Measurements from ENCODE around the gene PLXNA2. TPM values are rescaled to one million over a fixed set of nuclear protein-coding genes. Genes with fewer than 3 reads are reported as not detected.

Gene PLXNA2
- total RNA-seq, 1 donor from 2014 or later: 9.0 TPM

- no peak for DNase-seq (ENCODE audit: low read depth)
- Histone ChIP-seq H3K27me3 (ENCODE audit: control insufficient read depth, insufficient read depth, low read length) (no peaks in the 10 kb centered on the region), H3K4me3 (ENCODE audit: low read depth, low read length) (no peak overlapping the region), H3K36me3 (ENCODE audit: control insufficient read depth, insufficient read depth, low read length) (peaks cover 6% of the 10 kb centered on the region)
- TF ChIP-seq, protein P1, sequence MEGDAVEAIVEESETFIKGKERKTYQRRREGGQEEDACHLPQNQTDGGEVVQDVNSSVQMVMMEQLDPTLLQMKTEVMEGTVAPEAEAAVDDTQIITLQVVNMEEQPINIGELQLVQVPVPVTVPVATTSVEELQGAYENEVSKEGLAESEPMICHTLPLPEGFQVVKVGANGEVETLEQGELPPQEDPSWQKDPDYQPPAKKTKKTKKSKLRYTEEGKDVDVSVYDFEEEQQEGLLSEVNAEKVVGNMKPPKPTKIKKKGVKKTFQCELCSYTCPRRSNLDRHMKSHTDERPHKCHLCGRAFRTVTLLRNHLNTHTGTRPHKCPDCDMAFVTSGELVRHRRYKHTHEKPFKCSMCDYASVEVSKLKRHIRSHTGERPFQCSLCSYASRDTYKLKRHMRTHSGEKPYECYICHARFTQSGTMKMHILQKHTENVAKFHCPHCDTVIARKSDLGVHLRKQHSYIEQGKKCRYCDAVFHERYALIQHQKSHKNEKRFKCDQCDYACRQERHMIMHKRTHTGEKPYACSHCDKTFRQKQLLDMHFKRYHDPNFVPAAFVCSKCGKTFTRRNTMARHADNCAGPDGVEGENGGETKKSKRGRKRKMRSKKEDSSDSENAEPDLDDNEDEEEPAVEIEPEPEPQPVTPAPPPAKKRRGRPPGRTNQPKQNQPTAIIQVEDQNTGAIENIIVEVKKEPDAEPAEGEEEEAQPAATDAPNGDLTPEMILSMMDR (IDR thresholded peaks at IDR 0.05; ENCODE audit: insufficient read depth, low read length, severe bottlenecking): no peak
- FAIRE-seq: no peak
Observed at GRCh38 chr1:208106218-208106617, 138.0 kb downstream of the PLXNA2 start.

DNA sequence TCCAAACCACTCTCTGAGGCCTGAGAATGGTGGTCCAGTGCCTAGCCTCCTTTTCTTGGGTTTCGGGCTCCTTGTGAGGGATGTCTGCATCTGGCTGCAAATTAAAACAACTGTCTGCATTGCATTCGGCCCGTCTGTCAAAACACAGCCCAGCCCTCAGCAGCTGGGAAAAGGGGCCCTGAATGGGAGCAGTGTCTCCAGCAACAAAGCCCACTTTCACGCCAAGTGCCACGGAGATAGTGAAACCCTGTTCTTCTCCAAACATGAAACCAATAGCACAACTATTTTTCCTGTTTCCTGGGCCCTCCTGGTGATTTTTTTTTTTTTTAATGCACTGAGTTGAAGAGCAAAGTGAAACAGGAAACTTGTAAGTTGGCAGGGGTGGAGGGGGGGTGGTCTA, 138.4 kb downstream of the PLXNA2 start:
- no peak overlapping the region for H3K4me3 ChIP-seq (ENCODE audit: low read depth, low read length)
- FAIRE-seq: no peak
- H3K27me3 ChIP-seq (ENCODE audit: control insufficient read depth, insufficient read depth, low read length): no peaks in the 10 kb centered on the region
- DNase-seq (ENCODE audit: low read depth): no peak
- TF ChIP-seq, protein P1 (IDR thresholded peaks at IDR 0.05; ENCODE audit: insufficient read depth, low read length, severe bottlenecking): no peak
- peaks cover 6% of the 10 kb centered on the region for H3K36me3 ChIP-seq (ENCODE audit: control insufficient read depth, insufficient read depth, low read length)

- TF ChIP-seq, protein P1 (IDR thresholded peaks at IDR 0.05; ENCODE audit: insufficient read depth, low read length, severe bottlenecking): no peak
- H3K36me3 ChIP-seq (ENCODE audit: control insufficient read depth, insufficient read depth, low read length): peaks cover 6% of the 10 kb centered on the region
Observed at GRCh38 chr1:208103597-208104513, 140.3 kb downstream of the PLXNA2 start.

GRCh38 chr1:208101661-208102431, 142.3 kb downstream of the PLXNA2 start:
- H3K27me3 ChIP-seq (ENCODE audit: control insufficient read depth, insufficient read depth, low read length): no peaks in the 10 kb centered on the region
- H3K4me3 ChIP-seq (ENCODE audit: low read depth, low read length): no peak overlapping the region
- FAIRE-seq: no peak
- TF ChIP-seq, protein P1 (IDR thresholded peaks at IDR 0.05; ENCODE audit: insufficient read depth, low read length, severe bottlenecking): no peak
- no peak for DNase-seq (ENCODE audit: low read depth)
- H3K36me3 ChIP-seq (ENCODE audit: control insufficient read depth, insufficient read depth, low read length): peaks cover 8% of the 10 kb centered on the region

More at GRCh38 chr1:208103597-208104513, 140.3 kb downstream of the PLXNA2 start:
- DNase-seq (ENCODE audit: low read depth): no peak
- no peak for FAIRE-seq
- no peaks in the 10 kb centered on the region for H3K27me3 ChIP-seq (ENCODE audit: control insufficient read depth, insufficient read depth, low read length)
- H3K4me3 ChIP-seq (ENCODE audit: low read depth, low read length): no peak overlapping the region

DNA sequence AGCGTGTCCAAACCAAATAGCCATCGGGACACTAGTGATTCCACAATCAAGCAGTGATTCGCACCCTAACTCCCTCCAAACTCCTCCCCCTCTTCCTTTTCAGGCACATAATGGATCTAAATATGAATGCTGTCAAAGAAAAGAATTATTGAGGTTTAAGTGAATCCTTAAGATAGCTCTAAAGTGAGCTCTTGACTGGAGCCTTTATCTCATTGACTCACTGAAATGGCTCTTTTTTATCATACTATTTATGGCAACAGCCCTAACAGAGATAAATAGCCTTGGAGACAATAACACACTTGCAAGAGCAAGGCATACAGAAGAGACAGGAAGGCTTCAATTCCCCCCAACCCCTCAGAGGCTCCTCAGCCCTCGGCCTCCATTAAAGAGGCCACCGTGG, 143.3 kb downstream of the PLXNA2 start:
- no peak for DNase-seq (ENCODE audit: low read depth)
- TF ChIP-seq, protein P1 (IDR thresholded peaks at IDR 0.05; ENCODE audit: insufficient read depth, low read length, severe bottlenecking): no peak
- H3K36me3 ChIP-seq (ENCODE audit: control insufficient read depth, insufficient read depth, low read length): peaks cover 12% of the 10 kb centered on the region
- no peaks in the 10 kb centered on the region for H3K27me3 ChIP-seq (ENCODE audit: control insufficient read depth, insufficient read depth, low read length)
- FAIRE-seq: no peak
- H3K4me3 ChIP-seq (ENCODE audit: low read depth, low read length): no peak overlapping the region

Data from bronchial epithelial cell (primary cell).